K562 (cell line): ENCODE data around the gene CDX1. TPM values are rescaled to one million over a fixed set of nuclear protein-coding genes. Genes with fewer than 3 reads are reported as not detected.

Source experiments
- SMAD4 ChIP-seq: fragments of 250-450 bp; sonication (Bioruptor Pico); conservative IDR thresholded peaks from 2 replicates; pipeline ENCODE4 v1.8.0; 2021; ENCODE audit warnings: inconsistent platforms, mild to moderate bottlenecking, moderate library complexity
- XRCC4 ChIP-seq: IDR thresholded peaks from one replicate; pipeline ENCODE4 v1.6.1; 2011; ENCODE audit not compliant: insufficient read depth, insufficient read length; ENCODE audit errors: extremely low read depth
- ZKSCAN8 ChIP-seq: fragments of 200-800 bp; sonication (Bioruptor generic); IDR thresholded peaks from 2 replicates; pipeline ENCODE4 v1.6.1; 2016; ENCODE audit warnings: missing genetic modification characterization, missing compliant biosample characterization
- ZNF695 ChIP-seq: fragments of 450-650 bp; formaldehyde crosslinking; IDR thresholded peaks from 2 replicates; pipeline ENCODE4 v1.4.0; 2020; ENCODE audit warnings: mild to moderate bottlenecking, moderate library complexity
- polyA plus RNA-seq, 8 experiments: library from polyadenylated mRNA; depleted of rRNA in 4 of 8; stranded (reverse) in 5 of 8; unstranded in 3 of 8; fragments of >200 nt; fragmentation: Nextera tagmentation in 2 of 8; fragmentation: Illumina TruSeq in 1 of 8; extraction: Ambion mirVana in 2 of 8; extraction: Trizol in 1 of 8; gene quantifications; 2 replicates each; pipeline versions ENCODE4 v1.2.1 to v1.2.3, GENCODE V29; 2011 to 2014; ENCODE audit warnings: inconsistent platforms in 1 of 8, missing spikeins in 1 of 8
- total RNA-seq, 7 experiments: library from RNA; depleted of rRNA in 6 of 7; stranded (reverse); fragments of >200 nt in 6 of 7; fragmentation: Illumina TruSeq in 2 of 7; extraction: Trizol in 2 of 7; gene quantifications; 2 replicates each; pipeline versions ENCODE4 v1.2.1 to v1.2.3, GENCODE V29; 2011 to 2021; ENCODE audit warnings: low replicate concordance in 1 of 7
- TF ChIP-seq, protein P1 (sequence below): fragments of 450-650 bp; IDR thresholded peaks from one replicate; pipeline ENCODE4 v1.6.1; 2018; ENCODE audit warnings: mild to moderate bottlenecking, moderate library complexity; ENCODE audit not compliant: partially characterized antibody
- TF ChIP-seq, protein P2 (sequence below): fragments of 450-650 bp; formaldehyde crosslinking; IDR thresholded peaks from 2 replicates; pipeline ENCODE4 v1.4.0; 2020; ENCODE audit warnings: mild to moderate bottlenecking, moderate library complexity
- TF ChIP-seq, protein P3 (sequence below), 2 experiments: fragments of 450-650 bp; IDR thresholded peaks; 2 replicates each; pipeline ENCODE4 v1.6.1; 2016

Gene CDX1
- total and polyA plus RNA-seq, 9 of the 15 experiments (the other 6 are each of a cell fraction or from before 2014, with no cell fraction given): 0.06 to 0.16 TPM; not detected in 7

DNA sequence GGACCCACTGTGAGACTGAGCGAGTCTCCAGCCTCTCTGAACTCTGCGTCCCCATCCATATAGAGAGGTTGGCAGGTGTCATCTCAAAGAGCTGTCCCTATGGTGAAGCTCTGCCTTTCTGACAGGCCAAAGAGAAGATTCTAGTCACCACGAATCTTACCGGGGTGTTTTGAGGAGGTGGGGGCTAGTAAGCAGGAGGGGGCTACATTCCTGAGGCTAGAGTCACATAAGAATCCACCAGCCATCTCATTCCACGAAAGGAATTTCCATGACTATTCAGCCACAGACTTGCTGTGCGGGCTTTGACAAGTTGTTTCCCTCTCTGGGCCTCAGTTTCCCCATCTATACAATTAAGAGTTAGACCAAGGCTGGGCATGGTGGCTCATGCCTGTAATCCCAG, 27.2 kb upstream of the CDX1 start (continued):
- TF ChIP-seq XRCC4 (no peak), ZKSCAN8 (CRISPR knock-in tag) (no peak), ZNF695 (CRISPR knock-in tag) (no peak), SMAD4 (no peak)
- TF ChIP-seq, protein P1, sequence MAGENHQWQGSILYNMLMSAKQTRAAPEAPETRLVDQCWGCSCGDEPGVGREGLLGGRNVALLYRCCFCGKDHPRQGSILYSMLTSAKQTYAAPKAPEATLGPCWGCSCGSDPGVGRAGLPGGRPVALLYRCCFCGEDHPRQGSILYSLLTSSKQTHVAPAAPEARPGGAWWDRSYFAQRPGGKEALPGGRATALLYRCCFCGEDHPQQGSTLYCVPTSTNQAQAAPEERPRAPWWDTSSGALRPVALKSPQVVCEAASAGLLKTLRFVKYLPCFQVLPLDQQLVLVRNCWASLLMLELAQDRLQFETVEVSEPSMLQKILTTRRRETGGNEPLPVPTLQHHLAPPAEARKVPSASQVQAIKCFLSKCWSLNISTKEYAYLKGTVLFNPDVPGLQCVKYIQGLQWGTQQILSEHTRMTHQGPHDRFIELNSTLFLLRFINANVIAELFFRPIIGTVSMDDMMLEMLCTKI: no peak
- TF ChIP-seq, protein P2, sequence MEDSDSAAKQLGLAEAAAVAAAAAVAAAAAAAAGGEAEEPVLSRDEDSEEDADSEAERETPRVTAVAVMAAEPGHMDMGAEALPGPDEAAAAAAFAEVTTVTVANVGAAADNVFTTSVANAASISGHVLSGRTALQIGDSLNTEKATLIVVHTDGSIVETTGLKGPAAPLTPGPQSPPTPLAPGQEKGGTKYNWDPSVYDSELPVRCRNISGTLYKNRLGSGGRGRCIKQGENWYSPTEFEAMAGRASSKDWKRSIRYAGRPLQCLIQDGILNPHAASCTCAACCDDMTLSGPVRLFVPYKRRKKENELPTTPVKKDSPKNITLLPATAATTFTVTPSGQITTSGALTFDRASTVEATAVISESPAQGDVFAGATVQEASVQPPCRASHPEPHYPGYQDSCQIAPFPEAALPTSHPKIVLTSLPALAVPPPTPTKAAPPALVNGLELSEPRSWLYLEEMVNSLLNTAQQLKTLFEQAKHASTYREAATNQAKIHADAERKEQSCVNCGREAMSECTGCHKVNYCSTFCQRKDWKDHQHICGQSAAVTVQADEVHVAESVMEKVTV: no peak
- TF ChIP-seq, protein P3, sequence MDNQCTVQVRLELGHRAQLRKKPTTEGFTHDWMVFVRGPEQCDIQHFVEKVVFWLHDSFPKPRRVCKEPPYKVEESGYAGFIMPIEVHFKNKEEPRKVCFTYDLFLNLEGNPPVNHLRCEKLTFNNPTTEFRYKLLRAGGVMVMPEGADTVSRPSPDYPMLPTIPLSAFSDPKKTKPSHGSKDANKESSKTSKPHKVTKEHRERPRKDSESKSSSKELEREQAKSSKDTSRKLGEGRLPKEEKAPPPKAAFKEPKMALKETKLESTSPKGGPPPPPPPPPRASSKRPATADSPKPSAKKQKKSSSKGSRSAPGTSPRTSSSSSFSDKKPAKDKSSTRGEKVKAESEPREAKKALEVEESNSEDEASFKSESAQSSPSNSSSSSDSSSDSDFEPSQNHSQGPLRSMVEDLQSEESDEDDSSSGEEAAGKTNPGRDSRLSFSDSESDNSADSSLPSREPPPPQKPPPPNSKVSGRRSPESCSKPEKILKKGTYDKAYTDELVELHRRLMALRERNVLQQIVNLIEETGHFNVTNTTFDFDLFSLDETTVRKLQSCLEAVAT (IDR thresholded peaks at IDR 0.05): no peak
